ENCODE measurements around the gene FAM83E. TPM values are rescaled to one million over a fixed set of nuclear protein-coding genes. Genes with fewer than 3 reads are reported as not detected.

Gene FAM83E
- total RNA-seq, 1 donor from 2014 or later, result not detected

GRCh38 chr19:48608798-48609263 lies 6.0 kb downstream of the FAM83E start:
- intact Hi-C loops (cut with DNase I), result no loop called here
- Histone ChIP-seq H3K27ac (no peak overlapping the region), H3K4me3 (no peak overlapping the region), H3K9me3 (no peaks in the 10 kb centered on the region), H3K36me3 (no peaks in the 10 kb centered on the region), H3K4me1 (no peaks in the 10 kb centered on the region), H3K27me3 (no peaks in the 10 kb centered on the region)
- no peak for DNase-seq (ENCODE audit: low spot score in 2 of 2)
- TF ChIP-seq CTCF (IDR thresholded peaks at IDR 0.05), result peak in 2 of 3 experiments; percentile 10 to 20

GRCh38 chr19:48607359-48607755 lies 7.5 kb downstream of the FAM83E start:
- Histone ChIP-seq H3K27me3 (no peaks in the 10 kb centered on the region), H3K27ac (no peak overlapping the region), H3K4me1 (no peaks in the 10 kb centered on the region), H3K36me3 (no peaks in the 10 kb centered on the region), H3K9me3 (no peaks in the 10 kb centered on the region), H3K4me3 (no peak overlapping the region)
- no peak for TF ChIP-seq CTCF (IDR thresholded peaks at IDR 0.05)
- DNase-seq (ENCODE audit: low spot score in 2 of 2), result no peak
- intact Hi-C loops (cut with DNase I), result no loop called here

- Histone ChIP-seq H3K4me3 (no peak within 1 kb of the TSS), H3K27ac (no peak within 1 kb of the TSS), H3K4me1 (no peaks in the 10 kb centered on the region), H3K27me3 (no peaks in the 10 kb centered on the region), H3K36me3 (no peaks in the 10 kb centered on the region), H3K9me3 (no peaks in the 10 kb centered on the region)
- DNase-seq (ENCODE audit: low spot score in 2 of 2), result no peak
- intact Hi-C loops (cut with DNase I), result no loop called here
- TF ChIP-seq CTCF (IDR thresholded peaks at IDR 0.05), result no peak
Observed at GRCh38 chr19:48606463-48607358, 8.2 kb downstream of the FAM83E start, which contains the start of gene SPACA4. SPACA4 (plus strand) TSS chr19:48606742; CDS start chr19:48606979, 237 bp downstream.

GRCh38 chr19:48603850-48604249 lies 11.0 kb downstream of the FAM83E start:
- intact Hi-C loops (cut with DNase I), result no loop called here
- H3K9me3 ChIP-seq, result no peaks in the 10 kb centered on the region
- no peak overlapping the region for H3K4me3 ChIP-seq
- no peak for TF ChIP-seq CTCF (IDR thresholded peaks at IDR 0.05)
- no peaks in the 10 kb centered on the region for H3K36me3 ChIP-seq
- no peaks in the 10 kb centered on the region for H3K4me1 ChIP-seq
- H3K27ac ChIP-seq, result no peak overlapping the region
- DNase-seq (ENCODE audit: low spot score in 2 of 2), result no peak
- no peaks in the 10 kb centered on the region for H3K27me3 ChIP-seq

GRCh38 chr19:48603449-48603848 lies 11.4 kb downstream of the FAM83E start:
- Histone ChIP-seq H3K9me3 (no peaks in the 10 kb centered on the region), H3K36me3 (no peaks in the 10 kb centered on the region), H3K27me3 (no peaks in the 10 kb centered on the region), H3K4me1 (no peaks in the 10 kb centered on the region), H3K4me3 (no peak overlapping the region), H3K27ac (no peak overlapping the region)
- TF ChIP-seq CTCF (IDR thresholded peaks at IDR 0.05), result no peak
- intact Hi-C loops (cut with DNase I), result no loop called here
- DNase-seq (ENCODE audit: low spot score in 2 of 2), result no peak

Data from ascending aorta (tissue), 2 donors.